ENCODE measurements around the gene IL13. TPM values are rescaled to one million over a fixed set of nuclear protein-coding genes. Genes with fewer than 3 reads are reported as not detected.

Gene IL13
- total RNA-seq, 2 experiments from 2014 or later: not detected

DNA sequence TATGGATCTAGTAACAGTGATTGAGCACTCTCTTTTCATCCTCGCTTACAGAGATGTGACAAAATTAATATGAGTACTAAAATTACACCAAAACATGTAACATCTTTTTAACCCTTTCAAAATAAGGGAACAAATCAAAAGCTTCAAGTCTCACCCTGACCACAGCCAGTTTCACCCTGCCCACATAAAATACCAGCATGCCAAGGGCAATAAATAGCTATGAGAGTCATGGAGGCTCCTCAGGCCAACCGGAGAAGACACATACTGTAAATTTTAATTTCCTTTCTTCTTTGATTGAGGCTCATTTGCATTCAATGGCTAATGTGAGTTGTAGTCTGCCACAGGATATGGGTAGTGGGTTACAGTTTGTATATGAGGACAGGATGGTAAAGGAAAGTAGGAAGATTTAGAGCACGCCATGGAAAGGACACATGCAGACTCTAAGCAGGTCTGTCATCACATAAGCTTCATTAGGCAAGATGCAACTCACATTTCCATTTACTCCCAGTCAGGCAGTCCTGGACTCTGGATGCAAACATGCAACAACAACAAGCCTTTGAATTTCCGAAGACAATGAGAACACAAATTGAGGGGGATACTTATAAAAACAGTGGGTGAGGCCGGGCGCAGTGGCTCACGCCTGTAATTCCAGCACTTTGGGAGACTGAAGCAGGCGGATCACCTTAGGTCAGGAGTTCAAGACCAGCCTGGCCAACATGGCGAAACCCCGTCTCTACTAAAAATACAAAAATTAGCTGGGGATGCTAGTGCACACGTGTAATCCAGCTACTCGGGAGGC, 27.1 kb downstream of the IL13 start:
- TF ChIP-seq EZH2phosphoT487 (IDR thresholded peaks at IDR 0.05; ENCODE audit: borderline replicate concordance, low read depth, low read length): no peak
- TF ChIP-seq, protein P1, sequence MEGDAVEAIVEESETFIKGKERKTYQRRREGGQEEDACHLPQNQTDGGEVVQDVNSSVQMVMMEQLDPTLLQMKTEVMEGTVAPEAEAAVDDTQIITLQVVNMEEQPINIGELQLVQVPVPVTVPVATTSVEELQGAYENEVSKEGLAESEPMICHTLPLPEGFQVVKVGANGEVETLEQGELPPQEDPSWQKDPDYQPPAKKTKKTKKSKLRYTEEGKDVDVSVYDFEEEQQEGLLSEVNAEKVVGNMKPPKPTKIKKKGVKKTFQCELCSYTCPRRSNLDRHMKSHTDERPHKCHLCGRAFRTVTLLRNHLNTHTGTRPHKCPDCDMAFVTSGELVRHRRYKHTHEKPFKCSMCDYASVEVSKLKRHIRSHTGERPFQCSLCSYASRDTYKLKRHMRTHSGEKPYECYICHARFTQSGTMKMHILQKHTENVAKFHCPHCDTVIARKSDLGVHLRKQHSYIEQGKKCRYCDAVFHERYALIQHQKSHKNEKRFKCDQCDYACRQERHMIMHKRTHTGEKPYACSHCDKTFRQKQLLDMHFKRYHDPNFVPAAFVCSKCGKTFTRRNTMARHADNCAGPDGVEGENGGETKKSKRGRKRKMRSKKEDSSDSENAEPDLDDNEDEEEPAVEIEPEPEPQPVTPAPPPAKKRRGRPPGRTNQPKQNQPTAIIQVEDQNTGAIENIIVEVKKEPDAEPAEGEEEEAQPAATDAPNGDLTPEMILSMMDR (conservative IDR thresholded peaks at IDR 0.05; ENCODE audit: low read length): no peak
- POLR2A ChIA-PET: interaction anchor here (0.9 kb wide), 1 partner anchor 99 kb away, joined by 4 read pairs; no protein-coding TSS in a partner anchor
- Histone ChIP-seq H3K4me1 (ENCODE audit: insufficient read depth, low read length, poor library complexity, severe bottlenecking) (peaks cover 20% of the 10 kb centered on the region), H3K79me2 (ENCODE audit: insufficient read depth, low read depth, low read length) (no peaks in the 10 kb centered on the region), H3K4me3 (ENCODE audit: low read depth, low read length, poor library complexity, severe bottlenecking) (no peak overlapping the region), H2AFZ (ENCODE audit: low read length) (no peak overlapping the region), H3K27ac (ENCODE audit: low read depth, low read length, poor library complexity, severe bottlenecking) (no peak overlapping the region), H4K20me1 (ENCODE audit: insufficient read depth, low read length) (no peaks in the 10 kb centered on the region), H3K9me2 (ENCODE audit: insufficient read depth, low read length) (no peaks in the 10 kb centered on the region), H3K4me2 (ENCODE audit: low read length) (no peak overlapping the region), H3K9me3 (ENCODE audit: low read length) (no peaks in the 10 kb centered on the region), H3K36me3 (ENCODE audit: insufficient read depth, low read length) (no peaks in the 10 kb centered on the region)
- no TSS peak for BruUV-seq (replicated peaks)
- intact Hi-C loops (cut with micrococcal nuclease; ENCODE audit: unreplicated experiment): no loop called here
- DNase-seq (ENCODE audit: low spot score): no peak
- CTCF ChIA-PET (ENCODE audit: unreplicated experiment): no interaction called here

DNA sequence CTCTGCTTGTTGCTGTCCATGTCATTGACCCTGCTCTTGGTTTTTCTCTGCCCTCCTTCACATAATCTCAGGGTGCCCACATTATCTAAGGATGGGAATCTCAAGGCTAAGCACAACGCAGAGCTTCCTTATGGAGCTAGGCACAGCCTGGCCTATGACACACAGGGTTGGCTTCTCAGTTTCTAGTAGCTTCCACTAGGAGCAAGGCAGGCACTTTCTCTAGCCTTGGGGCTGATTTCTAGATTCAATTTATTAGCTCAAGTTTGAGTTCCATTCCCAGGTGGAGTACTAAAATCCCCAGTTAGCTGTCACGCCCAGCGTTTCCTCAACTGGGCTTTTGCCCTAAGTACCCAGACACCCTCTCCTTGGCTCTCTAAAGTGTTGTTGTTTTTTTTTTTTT, 28.2 kb downstream of the IL13 start:
- no peak for DNase-seq (ENCODE audit: low spot score)
- peaks cover 16% of the 10 kb centered on the region for H3K4me1 ChIP-seq (ENCODE audit: insufficient read depth, low read length, poor library complexity, severe bottlenecking)
- H3K9me2 ChIP-seq (ENCODE audit: insufficient read depth, low read length): no peaks in the 10 kb centered on the region
- H2AFZ ChIP-seq (ENCODE audit: low read length): no peak overlapping the region
- H3K27ac ChIP-seq (ENCODE audit: low read depth, low read length, poor library complexity, severe bottlenecking): no peak overlapping the region
- no peak overlapping the region for H3K4me3 ChIP-seq (ENCODE audit: low read depth, low read length, poor library complexity, severe bottlenecking)
- H3K36me3 ChIP-seq (ENCODE audit: insufficient read depth, low read length): no peaks in the 10 kb centered on the region
- no peaks in the 10 kb centered on the region for H3K79me2 ChIP-seq (ENCODE audit: insufficient read depth, low read depth, low read length)
- no peaks in the 10 kb centered on the region for H4K20me1 ChIP-seq (ENCODE audit: insufficient read depth, low read length)
- POLR2A ChIA-PET: interaction anchor here (0.6 to 0.9 kb wide), 6 partner anchors 52 to 1662 kb away, joined by 3 to 4 read pairs (median 4); no protein-coding TSS in a partner anchor
- no peak for TF ChIP-seq EZH2phosphoT487 (IDR thresholded peaks at IDR 0.05; ENCODE audit: borderline replicate concordance, low read depth, low read length)
- TF ChIP-seq, protein P1 (conservative IDR thresholded peaks at IDR 0.05; ENCODE audit: low read length): no peak
- no peaks in the 10 kb centered on the region for H3K9me3 ChIP-seq (ENCODE audit: low read length)
- no TSS peak for BruUV-seq (replicated peaks)
- intact Hi-C loops (cut with micrococcal nuclease; ENCODE audit: unreplicated experiment): no loop called here
- CTCF ChIA-PET (ENCODE audit: unreplicated experiment): no interaction called here
- no peak overlapping the region for H3K4me2 ChIP-seq (ENCODE audit: low read length)

DNA sequence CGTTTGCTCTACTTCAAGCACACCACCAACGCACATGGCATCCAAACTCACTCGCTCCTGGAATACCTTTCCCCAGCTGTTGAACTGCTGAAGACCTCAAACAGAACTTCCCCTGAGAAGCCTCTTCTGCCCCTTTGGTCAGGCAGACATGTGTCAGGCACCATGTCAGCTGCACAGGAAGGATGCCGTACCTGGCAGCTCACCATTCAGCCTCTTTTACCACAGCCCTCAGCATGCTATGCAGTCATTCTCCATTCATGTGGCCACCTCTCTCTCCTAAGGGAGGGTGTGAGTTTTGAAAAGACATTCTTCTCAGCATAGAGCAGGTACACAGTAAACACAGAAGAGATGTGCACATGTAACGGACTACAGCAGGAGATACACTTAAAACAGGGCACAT, 30.0 kb downstream of the IL13 start:
- ChIA-PET CTCF (ENCODE audit: unreplicated experiment) (no interaction called here), POLR2A (interaction anchor here (0.6 to 1.0 kb wide), 2 partner anchors 15 to 96 kb away, joined by 3 to 5 read pairs; no protein-coding TSS in a partner anchor)
- H3K27ac ChIP-seq (ENCODE audit: low read depth, low read length, poor library complexity, severe bottlenecking): no peak overlapping the region
- H3K4me2 ChIP-seq (ENCODE audit: low read length): no peak overlapping the region
- no peaks in the 10 kb centered on the region for H3K79me2 ChIP-seq (ENCODE audit: insufficient read depth, low read depth, low read length)
- BruUV-seq (replicated peaks): no TSS peak
- H2AFZ ChIP-seq (ENCODE audit: low read length): no peak overlapping the region
- no peak overlapping the region for H3K4me3 ChIP-seq (ENCODE audit: low read depth, low read length, poor library complexity, severe bottlenecking)
- H4K20me1 ChIP-seq (ENCODE audit: insufficient read depth, low read length): no peaks in the 10 kb centered on the region
- H3K9me2 ChIP-seq (ENCODE audit: insufficient read depth, low read length): no peaks in the 10 kb centered on the region
- peaks cover 6% of the 10 kb centered on the region for H3K4me1 ChIP-seq (ENCODE audit: insufficient read depth, low read length, poor library complexity, severe bottlenecking)
- TF ChIP-seq, protein P1 (conservative IDR thresholded peaks at IDR 0.05; ENCODE audit: low read length): no peak
- no peak for TF ChIP-seq EZH2phosphoT487 (IDR thresholded peaks at IDR 0.05; ENCODE audit: borderline replicate concordance, low read depth, low read length)
- intact Hi-C loops (cut with micrococcal nuclease; ENCODE audit: unreplicated experiment): no loop called here
- H3K36me3 ChIP-seq (ENCODE audit: insufficient read depth, low read length): no peaks in the 10 kb centered on the region
- DNase-seq (ENCODE audit: low spot score): peak; percentile 18
- no peaks in the 10 kb centered on the region for H3K9me3 ChIP-seq (ENCODE audit: low read length)
